GM23338 (cell line): ENCODE results near the gene ZNF823. TPM values are rescaled to one million over a fixed set of nuclear protein-coding genes. Genes with fewer than 3 reads are reported as not detected.
A peak's percentile ranks its signal among the peaks of the same experiment; 100 is the strongest.

Experiments
- ATAC-seq: fragments of 200-7000 bp; cut with Tn5 transposase; 3 replicates; pipeline ENCODE4 v1.9.1; 2020
- DNase-seq: peaks from one replicate; pipeline ENCODE4 v3.0.0-alpha.2; 2015; ENCODE audit warnings: low spot score
- H2AFZ ChIP-seq: fragments of 200-600 bp; sonication (generic); 2 replicates; pipeline ENCODE4 v1.8.0; 2016; ENCODE audit warnings: antibody characterized with exemption, mild to moderate bottlenecking, moderate library complexity
- H3F3A ChIP-seq: fragments of 200-600 bp; sonication (generic); replicated peaks from 2 replicates; pipeline ENCODE4 v1.8.0; 2017; ENCODE audit warnings: antibody characterized with exemption, mixed run types, low read depth
- H3K27ac ChIP-seq: fragments of 200-600 bp; sonication (generic); 2 replicates; pipeline ENCODE4 v1.6.1; 2016; ENCODE audit warnings: low read depth
- H3K27me3 ChIP-seq: fragments of 200-600 bp; sonication (generic); 2 replicates; pipeline ENCODE4 v1.8.0; 2016; ENCODE audit warnings: mild to moderate bottlenecking, mixed run types, moderate library complexity; ENCODE audit not compliant: insufficient read depth
- H3K36me3 ChIP-seq: fragments of 200-600 bp; sonication (generic); 2 replicates; pipeline ENCODE4 v1.8.0; 2016; ENCODE audit warnings: mild to moderate bottlenecking; ENCODE audit not compliant: insufficient read depth
- H3K4me1 ChIP-seq: fragments of 200-600 bp; sonication (generic); 2 replicates; pipeline ENCODE4 v1.8.0; 2016; ENCODE audit warnings: mild to moderate bottlenecking, moderate library complexity; ENCODE audit not compliant: insufficient read depth
- H3K4me2 ChIP-seq: fragments of 200-600 bp; sonication (generic); 2 replicates; pipeline ENCODE4 v1.7.1; 2017; ENCODE audit warnings: mixed run types
- H3K4me3 ChIP-seq: fragments of 200-600 bp; sonication (generic); 2 replicates; pipeline ENCODE4 v1.6.1; 2016; ENCODE audit warnings: mixed run types
- H3K79me2 ChIP-seq: fragments of 200-600 bp; sonication (generic); replicated peaks from 2 replicates; pipeline ENCODE4 v1.8.0; 2017; ENCODE audit warnings: mild to moderate bottlenecking; ENCODE audit not compliant: insufficient read depth
- H3K9me2 ChIP-seq: fragments of 200-600 bp; sonication (generic); 2 replicates; pipeline ENCODE4 v1.8.0; 2017; ENCODE audit not compliant: insufficient read depth
- H4K20me1 ChIP-seq: fragments of 200-600 bp; sonication (generic); replicated peaks from 2 replicates; pipeline ENCODE4 v1.8.0; 2017; ENCODE audit warnings: mild to moderate bottlenecking; ENCODE audit not compliant: insufficient read depth
- H3K27ac Mint-ChIP-seq: 2 replicates; pipeline ENCODE4 v1.8.0; 2020; ENCODE audit warnings: inconsistent platforms, mild to moderate bottlenecking, moderate library complexity, mixed read lengths
- H3K27me3 Mint-ChIP-seq: 3 replicates; pipeline ENCODE4 v1.8.0; 2022; ENCODE audit warnings: low read depth, mild to moderate bottlenecking, moderate library complexity, mixed read lengths, inconsistent platforms; ENCODE audit not compliant: insufficient read depth, poor library complexity
- H3K36me3 Mint-ChIP-seq: 3 replicates; pipeline ENCODE4 v1.8.0; 2021; ENCODE audit warnings: low read depth, mild to moderate bottlenecking, inconsistent platforms, moderate library complexity, mixed read lengths
- H3K4me1 Mint-ChIP-seq: 3 replicates; pipeline ENCODE4 v1.8.0; 2020; ENCODE audit warnings: mild to moderate bottlenecking, inconsistent platforms, mixed read lengths
- H3K4me3 Mint-ChIP-seq: 3 replicates; pipeline ENCODE4 v1.8.0; 2021; ENCODE audit warnings: moderate library complexity, mild to moderate bottlenecking, inconsistent platforms, mixed read lengths
- H3K9me3 Mint-ChIP-seq: 3 replicates; pipeline ENCODE4 v1.8.0; 2020; ENCODE audit warnings: moderate library complexity, mild to moderate bottlenecking, inconsistent platforms, mixed read lengths
- EZH2 ChIP-seq: fragments of 200-600 bp; sonication (generic); IDR thresholded peaks from one replicate; pipeline ENCODE4 v1.8.0; 2017; ENCODE audit warnings: antibody characterized with exemption, mild to moderate bottlenecking, low read depth; ENCODE audit not compliant: unreplicated experiment
- POLR2AphosphoS5 ChIP-seq: IDR thresholded peaks from 2 replicates; pipeline ENCODE4 v1.6.1; 2016; ENCODE audit warnings: antibody characterized with exemption, low read depth
- polyA plus RNA-seq: library from polyadenylated mRNA; unstranded; fragments of >200 nt; fragmentation: Nextera tagmentation; extraction: Ambion mirVana; gene quantifications from 2 replicates; pipeline ENCODE4 v1.2.1, GENCODE V29; 2016
- total RNA-seq: library from RNA; depleted of rRNA; stranded (reverse); fragments of >200 nt; shearing (Covaris generic); gene quantifications from 2 replicates; pipeline ENCODE4 v1.2.3, GENCODE V29; 2014
- TF ChIP-seq, protein P1 (sequence below): IDR thresholded peaks from one replicate; pipeline ENCODE4 v1.6.1; 2018; ENCODE audit warnings: antibody characterized with exemption; ENCODE audit not compliant: unreplicated experiment
- TF ChIP-seq, protein P2 (sequence below), 2 experiments: fragments of 200-600 bp in 1 of 2; sonication (generic) in 1 of 2; conservative IDR thresholded peaks; 2 replicates each; pipeline versions ENCODE4 v1.5.1 to v1.6.1; 2016 to 2017; ENCODE audit warnings: antibody characterized with exemption in 2 of 2, low read depth in 2 of 2, mild to moderate bottlenecking in 2 of 2, moderate library complexity in 1 of 2

The ZNF823 gene
- total and polyA plus RNA-seq, 2 experiments from 2014 or later, result 1.3 to 3.0 TPM

DNA sequence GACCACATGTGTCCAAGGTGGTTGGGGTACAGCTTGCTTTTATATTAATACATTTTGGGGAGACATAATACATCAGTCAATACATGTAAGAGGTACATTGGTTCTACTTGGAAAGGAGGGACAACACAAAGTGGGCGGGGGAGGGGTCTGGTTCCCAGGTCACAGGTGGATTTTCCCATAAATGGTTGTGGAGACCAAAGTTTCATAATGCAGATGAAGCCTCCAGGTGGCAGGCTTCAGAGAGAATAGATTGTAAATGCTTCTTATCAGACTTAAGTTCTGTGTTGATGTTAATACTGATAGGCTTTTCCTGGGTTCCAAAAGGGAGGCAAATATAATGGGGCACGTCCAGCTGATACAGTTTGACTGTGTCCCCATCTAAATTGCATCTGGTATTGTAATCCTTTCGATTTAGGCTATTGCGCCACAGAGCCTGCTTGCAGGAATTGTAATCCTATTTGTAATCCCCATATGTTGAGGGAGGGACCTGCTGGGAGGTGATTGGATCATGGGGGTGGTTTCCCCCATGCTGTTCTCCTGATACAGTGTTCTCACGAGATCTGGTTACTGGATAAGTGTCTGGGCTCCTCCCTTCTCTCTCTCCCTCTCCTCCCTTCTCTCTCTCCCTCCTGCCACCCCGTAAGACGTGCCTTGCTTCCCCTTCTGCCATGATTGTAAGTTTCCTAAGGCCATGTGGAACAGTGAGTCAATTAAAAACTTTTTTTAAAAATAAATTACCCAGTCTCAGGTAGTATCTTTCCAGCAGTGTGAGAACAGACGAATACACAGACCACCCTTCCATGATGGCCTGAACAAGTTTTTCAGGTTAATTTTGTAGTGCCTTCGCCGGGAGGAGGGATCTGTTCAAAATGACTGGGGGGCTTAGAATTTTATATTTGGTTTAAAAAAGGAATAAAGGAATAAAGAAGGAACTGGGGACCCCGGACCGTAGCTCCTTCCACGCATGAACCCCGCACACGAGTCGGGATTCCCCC is 44.9 kb downstream of the ZNF823 start:
- ATAC-seq (peak; percentile 72), DNase-seq (peak; percentile 85)
- peak overlapping the region; percentile 98 for H3K4me3 ChIP-seq

More for the DNA sequence above, 44.9 kb downstream of the ZNF823 start:
- Mint-ChIP-seq H3K36me3 (peaks cover 29% of the 10 kb centered on the region), H3K27ac (no peak overlapping the region), H3K4me1 (peaks cover 19% of the 10 kb centered on the region), H3K9me3 (peaks cover 24% of the 10 kb centered on the region), H3K4me3 (peak overlapping the region; percentile 100), H3K27me3 (peaks cover 14% of the 10 kb centered on the region)
- Histone ChIP-seq H3K27ac (no peak overlapping the region), H3F3A (0 out of 2 replicates have a peak, but pooled peaks cover 4% of the 10 kb centered on the region), H3K9me2 (no peaks in the 10 kb centered on the region; the same call in 1 of the 2 replicates), H3K4me1 (peaks cover 12% of the 10 kb centered on the region), H3K36me3 (no peaks in the 10 kb centered on the region; the same call in 1 of the 2 replicates), H3K27me3 (no peaks in the 10 kb centered on the region; the same call in 1 of the 2 replicates), H3K4me2 (peak overlapping the region; percentile 85), H2AFZ (peak overlapping the region; percentile 23; the same call in 1 of the 2 replicates), H3K79me2 (peaks cover 18% of the 10 kb centered on the region), H4K20me1 (no peaks in the 10 kb centered on the region; the same call in 1 of the 2 replicates)
- TF ChIP-seq, protein P1, sequence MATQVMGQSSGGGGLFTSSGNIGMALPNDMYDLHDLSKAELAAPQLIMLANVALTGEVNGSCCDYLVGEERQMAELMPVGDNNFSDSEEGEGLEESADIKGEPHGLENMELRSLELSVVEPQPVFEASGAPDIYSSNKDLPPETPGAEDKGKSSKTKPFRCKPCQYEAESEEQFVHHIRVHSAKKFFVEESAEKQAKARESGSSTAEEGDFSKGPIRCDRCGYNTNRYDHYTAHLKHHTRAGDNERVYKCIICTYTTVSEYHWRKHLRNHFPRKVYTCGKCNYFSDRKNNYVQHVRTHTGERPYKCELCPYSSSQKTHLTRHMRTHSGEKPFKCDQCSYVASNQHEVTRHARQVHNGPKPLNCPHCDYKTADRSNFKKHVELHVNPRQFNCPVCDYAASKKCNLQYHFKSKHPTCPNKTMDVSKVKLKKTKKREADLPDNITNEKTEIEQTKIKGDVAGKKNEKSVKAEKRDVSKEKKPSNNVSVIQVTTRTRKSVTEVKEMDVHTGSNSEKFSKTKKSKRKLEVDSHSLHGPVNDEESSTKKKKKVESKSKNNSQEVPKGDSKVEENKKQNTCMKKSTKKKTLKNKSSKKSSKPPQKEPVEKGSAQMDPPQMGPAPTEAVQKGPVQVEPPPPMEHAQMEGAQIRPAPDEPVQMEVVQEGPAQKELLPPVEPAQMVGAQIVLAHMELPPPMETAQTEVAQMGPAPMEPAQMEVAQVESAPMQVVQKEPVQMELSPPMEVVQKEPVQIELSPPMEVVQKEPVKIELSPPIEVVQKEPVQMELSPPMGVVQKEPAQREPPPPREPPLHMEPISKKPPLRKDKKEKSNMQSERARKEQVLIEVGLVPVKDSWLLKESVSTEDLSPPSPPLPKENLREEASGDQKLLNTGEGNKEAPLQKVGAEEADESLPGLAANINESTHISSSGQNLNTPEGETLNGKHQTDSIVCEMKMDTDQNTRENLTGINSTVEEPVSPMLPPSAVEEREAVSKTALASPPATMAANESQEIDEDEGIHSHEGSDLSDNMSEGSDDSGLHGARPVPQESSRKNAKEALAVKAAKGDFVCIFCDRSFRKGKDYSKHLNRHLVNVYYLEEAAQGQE, result no peak
- TF ChIP-seq POLR2AphosphoS5, result peak; percentile 53; the same call in 1 of the 2 replicates
- no peak for TF ChIP-seq EZH2
- TF ChIP-seq, protein P2, sequence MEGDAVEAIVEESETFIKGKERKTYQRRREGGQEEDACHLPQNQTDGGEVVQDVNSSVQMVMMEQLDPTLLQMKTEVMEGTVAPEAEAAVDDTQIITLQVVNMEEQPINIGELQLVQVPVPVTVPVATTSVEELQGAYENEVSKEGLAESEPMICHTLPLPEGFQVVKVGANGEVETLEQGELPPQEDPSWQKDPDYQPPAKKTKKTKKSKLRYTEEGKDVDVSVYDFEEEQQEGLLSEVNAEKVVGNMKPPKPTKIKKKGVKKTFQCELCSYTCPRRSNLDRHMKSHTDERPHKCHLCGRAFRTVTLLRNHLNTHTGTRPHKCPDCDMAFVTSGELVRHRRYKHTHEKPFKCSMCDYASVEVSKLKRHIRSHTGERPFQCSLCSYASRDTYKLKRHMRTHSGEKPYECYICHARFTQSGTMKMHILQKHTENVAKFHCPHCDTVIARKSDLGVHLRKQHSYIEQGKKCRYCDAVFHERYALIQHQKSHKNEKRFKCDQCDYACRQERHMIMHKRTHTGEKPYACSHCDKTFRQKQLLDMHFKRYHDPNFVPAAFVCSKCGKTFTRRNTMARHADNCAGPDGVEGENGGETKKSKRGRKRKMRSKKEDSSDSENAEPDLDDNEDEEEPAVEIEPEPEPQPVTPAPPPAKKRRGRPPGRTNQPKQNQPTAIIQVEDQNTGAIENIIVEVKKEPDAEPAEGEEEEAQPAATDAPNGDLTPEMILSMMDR (conservative IDR thresholded peaks at IDR 0.05; ENCODE audit: low read depth in 2 of 2), result peak; percentile 6 to 12; a peak in 1 of 4 replicates
